OCI-LY1 (cell line): ENCODE data around the gene SCP2D1.

ENCODE experiments used
- H2AFZ ChIP-seq: fragments of 200-600 bp; sonication (generic), shearing (Covaris generic); 2 replicates; pipeline ENCODE4 v1.6.0; 2014; ENCODE audit warnings: antibody characterized with exemption, mild to moderate bottlenecking, low read length
- H3F3A ChIP-seq: fragments of 200-600 bp; sonication (generic), shearing (Covaris generic); 2 replicates; pipeline ENCODE4 v1.6.0; 2014; ENCODE audit warnings: mild to moderate bottlenecking, antibody characterized with exemption, low read length, moderate library complexity; ENCODE audit not compliant: insufficient read depth
- H3K27ac ChIP-seq: fragments of 200-600 bp; sonication (generic); 2 replicates; pipeline ENCODE4 v1.5.1; 2014; ENCODE audit warnings: low read length, mixed run types, mild to moderate bottlenecking, low read depth; ENCODE audit not compliant: poor library complexity, severe bottlenecking
- H3K27me3 ChIP-seq: fragments of 200-600 bp; sonication (generic); 2 replicates; pipeline ENCODE4 v1.6.0; 2014; ENCODE audit warnings: antibody characterized with exemption, mild to moderate bottlenecking, low read length, moderate library complexity; ENCODE audit not compliant: insufficient read depth
- H3K36me3 ChIP-seq: fragments of 200-600 bp; sonication (generic); 2 replicates; pipeline ENCODE4 v1.6.1; 2014; ENCODE audit warnings: mild to moderate bottlenecking, antibody characterized with exemption, low read length, moderate library complexity, mixed read lengths; ENCODE audit not compliant: insufficient read depth
- H3K4me1 ChIP-seq: fragments of 200-600 bp; sonication (generic); 2 replicates; pipeline ENCODE4 v1.5.1; 2014; ENCODE audit warnings: mild to moderate bottlenecking, low read length, moderate library complexity; ENCODE audit not compliant: insufficient read depth, severe bottlenecking
- H3K4me2 ChIP-seq: fragments of 200-600 bp; sonication (generic), shearing (Covaris generic); 2 replicates; pipeline ENCODE4 v1.6.1; 2014; ENCODE audit warnings: low read length
- H3K4me3 ChIP-seq: fragments of 200-600 bp; sonication (generic); 2 replicates; pipeline ENCODE4 v1.5.1; 2014; ENCODE audit warnings: low read length, low read depth, mild to moderate bottlenecking, mixed read lengths; ENCODE audit not compliant: poor library complexity, severe bottlenecking
- H3K79me2 ChIP-seq: fragments of 200-600 bp; shearing (Covaris generic); 2 replicates; pipeline ENCODE4 v1.6.1; 2016; ENCODE audit warnings: mixed run types, low read length, mixed read lengths; ENCODE audit not compliant: insufficient read depth
- H3K9ac ChIP-seq: fragments of 200-600 bp; sonication (generic), shearing (Covaris generic); 2 replicates; pipeline ENCODE4 v1.6.1; 2014; ENCODE audit warnings: mild to moderate bottlenecking, low read length, mixed read lengths
- H3K9me2 ChIP-seq: fragments of 200-600 bp; sonication (generic), shearing (Covaris generic); 2 replicates; pipeline ENCODE4 v1.6.1; 2014; ENCODE audit warnings: low read depth, mild to moderate bottlenecking, low read length, mixed read lengths
- H3K9me3 ChIP-seq: fragments of 200-600 bp; shearing (Covaris generic); 2 replicates; pipeline ENCODE4 v1.6.1; 2014; ENCODE audit warnings: low read length, mixed read lengths
- H4K20me1 ChIP-seq: fragments of 200-600 bp; sonication (generic), shearing (Covaris generic); 2 replicates; pipeline ENCODE4 v1.6.0; 2016; ENCODE audit warnings: mild to moderate bottlenecking, low read length; ENCODE audit not compliant: insufficient read depth
- CTCF ChIP-seq: fragments of 200-600 bp; sonication (generic), shearing (Covaris generic); IDR thresholded peaks from 2 replicates; pipeline ENCODE4 v1.5.1; 2017; ENCODE audit warnings: mild to moderate bottlenecking, antibody characterized with exemption, low read length, moderate library complexity, mixed read lengths
- EZH2 ChIP-seq: fragments of 200-600 bp; sonication (generic), shearing (Covaris generic); IDR thresholded peaks from 2 replicates; pipeline ENCODE4 v1.8.0; 2017; ENCODE audit warnings: borderline replicate concordance, mixed run types, mild to moderate bottlenecking, antibody characterized with exemption, low read length, moderate library complexity, mixed read lengths

The SCP2D1 gene

GRCh38 chr20:18794428-18794787 lies 19.2 kb upstream of the SCP2D1 start:
- Histone ChIP-seq H3K9me3 (peaks cover 3% of the 10 kb centered on the region; the same call in 1 of the 2 replicates), H3K79me2 (no peaks in the 10 kb centered on the region), H4K20me1 (no peaks in the 10 kb centered on the region), H3K27ac (no peak overlapping the region), H3K9me2 (no peaks in the 10 kb centered on the region), H3K4me1 (peaks cover 13% of the 10 kb centered on the region), H3K4me2 (peak overlapping the region; percentile 84), H2AFZ (0 out of 2 replicates have a peak overlapping the region, but pooled peaks have one; percentile 29), H3K27me3 (no peaks in the 10 kb centered on the region; the same call in 1 of the 2 replicates), H3F3A (no peaks in the 10 kb centered on the region), H3K4me3 (peak overlapping the region; percentile 74), H3K36me3 (no peaks in the 10 kb centered on the region), H3K9ac (peak overlapping the region; percentile 73)
- TF ChIP-seq CTCF (no peak), EZH2 (no peak)

GRCh38 chr20:18795366-18795765 lies 18.2 kb upstream of the SCP2D1 start:
- Histone ChIP-seq H3K4me2 (peak overlapping the region; percentile 84; the same call in 1 of the 2 replicates), H3K4me3 (no peak overlapping the region), H3K36me3 (no peaks in the 10 kb centered on the region), H4K20me1 (no peaks in the 10 kb centered on the region), H3K9me2 (no peaks in the 10 kb centered on the region), H3K9ac (no peak overlapping the region), H3F3A (no peaks in the 10 kb centered on the region), H3K27me3 (no peaks in the 10 kb centered on the region), H3K79me2 (no peaks in the 10 kb centered on the region), H3K9me3 (peaks cover 3% of the 10 kb centered on the region; the same call in 1 of the 2 replicates), H3K4me1 (peaks cover 13% of the 10 kb centered on the region), H2AFZ (no peak overlapping the region), H3K27ac (no peak overlapping the region)
- TF ChIP-seq EZH2 (no peak), CTCF (no peak)

DNA sequence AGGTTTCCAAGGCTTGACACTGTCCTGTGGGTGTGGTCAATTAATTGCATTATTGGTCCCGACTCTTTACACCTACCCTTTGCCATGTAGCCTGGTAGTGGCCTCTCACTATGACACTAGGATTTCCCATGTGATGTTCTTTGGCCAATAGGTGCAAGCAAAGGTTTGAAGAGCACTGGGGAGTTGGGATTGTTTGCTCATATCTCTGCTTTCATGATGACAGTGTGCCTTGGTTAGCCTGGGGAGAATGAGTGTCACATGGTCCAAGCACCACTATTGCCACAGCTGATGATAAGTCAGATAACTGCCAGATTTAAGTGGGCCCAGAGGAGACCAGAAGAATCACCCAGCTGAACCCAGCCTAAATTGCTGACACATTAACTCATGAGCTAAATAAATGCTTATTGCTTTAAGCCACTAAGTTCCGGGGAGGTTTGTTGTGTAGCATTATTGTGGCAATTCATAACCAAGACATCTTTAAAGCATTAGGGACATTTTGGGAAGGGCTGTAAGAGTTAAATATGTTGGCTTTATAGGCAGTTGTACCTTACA lies 17.2 kb upstream of the SCP2D1 start:
- H3K9me2 ChIP-seq, result no peaks in the 10 kb centered on the region
- H3K4me1 ChIP-seq, result peaks cover 13% of the 10 kb centered on the region
- H3K4me2 ChIP-seq, result no peak overlapping the region
- no peaks in the 10 kb centered on the region for H4K20me1 ChIP-seq
- no peaks in the 10 kb centered on the region for H3K27me3 ChIP-seq
- H3K9ac ChIP-seq, result no peak overlapping the region
- no peak overlapping the region for H2AFZ ChIP-seq
- H3K36me3 ChIP-seq, result no peaks in the 10 kb centered on the region
- TF ChIP-seq EZH2, result no peak
- no peak for TF ChIP-seq CTCF
- no peak overlapping the region for H3K4me3 ChIP-seq
- H3K27ac ChIP-seq, result no peak overlapping the region
- H3F3A ChIP-seq, result no peaks in the 10 kb centered on the region
- H3K9me3 ChIP-seq, result peaks cover 3% of the 10 kb centered on the region; the same call in 1 of the 2 replicates
- no peaks in the 10 kb centered on the region for H3K79me2 ChIP-seq
